Stimulated activated naive CD4-positive, alpha-beta T cell treated with Interleukin-2 at 50 U/mL for 16 hours (primary cell): ENCODE data around the gene SERPINB12.

Experiments used
- DNase-seq: peaks from one replicate; lab custom pipeline; 2025; lab: John Stamatoyannopoulos, UW

Gene SERPINB12

GRCh38 chr18:63551769-63552168 lies 9.6 kb downstream of the SERPINB12 start:
- DNase-seq: no peak

GRCh38 chr18:63552581-63552980 lies 10.4 kb downstream of the SERPINB12 start:
- DNase-seq: no peak

GRCh38 chr18:63553081-63553480 lies 10.9 kb downstream of the SERPINB12 start:
- DNase-seq: no peak

DNA sequence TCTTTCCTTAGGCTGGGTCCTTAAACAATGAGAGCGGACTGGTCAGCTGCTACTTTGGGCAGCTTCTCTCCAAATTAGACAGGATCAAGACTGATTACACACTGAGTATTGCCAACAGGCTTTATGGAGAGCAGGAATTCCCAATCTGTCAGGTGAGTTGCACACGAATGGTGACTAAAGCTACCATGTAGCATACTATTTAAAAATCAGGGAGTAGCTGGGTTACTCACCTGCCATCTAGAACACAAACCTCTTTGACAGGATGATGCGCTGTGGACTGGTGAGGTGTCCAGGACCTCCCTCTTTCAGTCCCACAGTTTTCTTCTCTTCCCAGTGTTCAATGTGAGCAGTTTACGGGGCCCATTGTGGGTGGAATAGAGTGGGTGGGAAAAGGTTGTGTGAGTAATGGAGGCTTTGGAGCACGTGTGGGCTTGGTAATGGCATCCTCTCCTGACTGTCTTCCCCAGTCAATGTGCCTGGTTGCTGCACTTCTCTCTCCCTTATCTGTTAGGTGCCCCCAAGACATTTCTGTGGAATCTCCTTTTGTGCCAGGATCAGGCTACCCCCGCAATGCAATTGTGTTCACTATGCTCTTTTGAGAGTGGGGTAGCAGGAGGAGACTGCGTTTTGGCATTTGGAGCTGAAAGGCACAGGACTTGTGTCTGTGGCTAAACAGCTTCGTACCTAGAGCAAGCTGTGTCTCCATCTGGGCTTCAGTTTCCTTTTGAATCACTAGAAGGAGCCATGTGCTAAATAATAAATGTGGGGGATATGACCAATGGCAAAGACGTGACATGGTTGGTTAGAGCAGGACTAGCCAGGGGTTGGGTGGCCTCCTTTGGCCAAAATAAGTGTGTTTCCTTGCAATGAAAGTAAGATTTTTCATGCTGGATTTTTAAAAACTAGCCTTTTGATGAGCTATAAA lies 17.7 kb downstream of the SERPINB12 start:
- DNase-seq: no peak

GRCh38 chr18:63562284-63562683 lies 20.1 kb downstream of the SERPINB12 start:
- no peak for DNase-seq

GRCh38 chr18:63564021-63564420 lies 21.9 kb downstream of the SERPINB12 start:
- no peak for DNase-seq

DNA sequence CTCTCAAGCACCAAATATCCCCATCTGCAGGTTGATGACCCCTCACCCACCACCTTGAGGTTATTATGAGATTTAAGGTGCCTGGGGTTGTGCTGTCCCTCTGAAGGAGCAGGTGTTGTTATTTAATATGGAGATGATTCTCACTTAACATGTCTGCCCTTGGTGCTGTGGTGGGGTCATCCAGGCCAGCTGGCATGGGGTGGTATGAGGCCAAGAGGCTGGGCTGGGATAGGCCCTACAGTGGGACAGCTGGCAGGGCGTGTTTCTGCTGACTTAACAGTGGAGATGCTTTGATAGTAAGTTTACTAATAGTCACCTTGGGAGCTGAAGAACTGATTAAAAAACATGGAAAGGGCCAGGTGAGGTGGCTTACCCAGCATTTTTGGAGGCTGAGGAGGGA lies 22.4 kb downstream of the SERPINB12 start:
- no peak for DNase-seq

DNA sequence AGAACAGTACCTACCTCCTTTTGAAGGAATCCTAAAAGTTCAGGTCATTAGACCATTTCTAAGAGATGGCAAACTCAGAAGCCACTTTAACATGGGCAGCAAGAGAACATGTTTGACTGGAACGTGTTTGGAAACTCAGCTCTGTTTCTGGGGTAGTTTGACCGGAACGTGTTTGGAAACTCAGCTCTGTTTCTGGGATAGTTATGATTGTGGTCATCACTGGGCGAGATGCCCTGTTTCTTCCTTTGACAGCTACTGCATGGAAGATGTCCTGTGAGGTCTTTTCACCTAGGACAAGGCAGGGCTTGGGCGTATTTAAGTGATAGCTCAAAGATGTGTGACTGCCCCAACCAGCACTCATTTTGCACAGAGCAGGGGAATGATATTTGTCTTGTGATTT lies 25.1 kb downstream of the SERPINB12 start:
- DNase-seq: no peak

DNA sequence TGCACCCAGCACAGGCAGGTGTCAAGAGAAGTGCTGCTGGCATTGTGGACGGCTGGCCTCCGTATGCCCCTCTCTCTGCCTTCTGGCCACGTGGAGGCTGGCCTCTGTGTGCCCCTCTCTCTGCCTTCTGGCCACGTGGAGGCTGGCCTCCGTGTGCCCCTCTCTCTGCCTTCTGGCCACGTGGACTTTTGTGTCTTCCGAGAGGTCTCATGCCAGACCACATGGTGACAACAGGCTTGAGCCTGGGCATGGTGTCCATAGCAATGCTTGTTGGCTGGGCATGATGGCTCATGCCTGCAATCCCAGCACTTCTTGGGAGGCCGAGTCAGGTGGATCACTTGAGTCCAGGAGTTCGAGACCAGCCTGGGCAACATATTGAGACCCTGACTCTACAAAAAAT lies 25.7 kb downstream of the SERPINB12 start:
- no peak for DNase-seq

- no peak for DNase-seq
Observed at GRCh38 chr18:63570721-63571120, 28.6 kb downstream of the SERPINB12 start.

DNA sequence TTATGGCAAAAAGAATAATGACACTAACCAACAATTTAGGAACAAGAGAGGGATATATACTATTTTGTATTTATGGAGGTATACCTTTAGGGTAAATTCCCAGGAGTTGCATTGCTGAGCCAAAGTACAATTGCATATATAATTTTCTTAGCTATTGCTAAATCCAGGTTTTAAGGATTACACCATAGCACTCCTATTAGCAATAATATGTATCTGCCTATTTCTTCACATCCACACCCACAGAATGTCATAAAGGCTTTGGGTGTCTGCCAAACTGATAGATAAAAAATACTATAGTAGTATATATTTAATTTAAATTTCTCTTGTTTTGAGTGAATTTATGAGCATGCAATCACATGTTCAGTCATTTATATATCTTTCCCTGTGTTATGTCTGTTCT lies 33.5 kb downstream of the SERPINB12 start:
- no peak for DNase-seq

DNA sequence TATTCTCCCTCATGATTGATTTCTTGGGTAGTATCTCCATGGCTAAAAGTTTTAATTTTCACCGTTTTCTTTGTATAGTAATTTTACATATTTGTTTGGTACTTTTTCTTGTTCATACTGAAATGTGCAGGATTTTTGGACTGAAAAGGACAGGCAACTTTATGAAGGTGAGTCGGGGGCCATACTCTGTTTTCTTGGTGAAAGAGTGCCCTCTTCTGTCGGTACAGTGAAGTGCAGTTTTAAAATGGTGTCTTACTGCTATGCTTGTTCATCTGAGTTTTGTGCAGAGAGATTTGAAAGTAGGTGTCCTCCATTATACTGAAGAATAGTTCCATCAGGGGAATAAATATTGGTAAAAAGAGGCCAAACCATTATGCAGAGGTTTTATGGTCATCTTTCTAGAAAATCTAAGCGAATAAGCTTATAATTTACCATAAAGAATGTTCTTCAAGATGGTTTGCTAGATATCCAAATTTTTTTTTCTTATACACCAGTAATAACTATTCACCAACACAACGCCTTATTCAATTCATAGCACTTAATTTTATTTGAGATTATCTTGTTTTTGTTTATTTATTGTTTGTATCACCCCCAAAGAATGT lies 36.3 kb downstream of the SERPINB12 start:
- DNase-seq: no peak

GRCh38 chr18:63579616-63580015 lies 37.4 kb downstream of the SERPINB12 start:
- DNase-seq: no peak

- no peak for DNase-seq
Observed at GRCh38 chr18:63585988-63586387, 43.8 kb downstream of the SERPINB12 start.

GRCh38 chr18:63586431-63586830 lies 44.3 kb downstream of the SERPINB12 start:
- DNase-seq: no peak

- DNase-seq: no peak
Observed at GRCh38 chr18:63586966-63587365, 44.8 kb downstream of the SERPINB12 start, which contains the start of gene SERPINB13. SERPINB13 (plus strand) TSS chr18:63587343; CDS start chr18:63588668, 1,325 bp downstream.

DNA sequence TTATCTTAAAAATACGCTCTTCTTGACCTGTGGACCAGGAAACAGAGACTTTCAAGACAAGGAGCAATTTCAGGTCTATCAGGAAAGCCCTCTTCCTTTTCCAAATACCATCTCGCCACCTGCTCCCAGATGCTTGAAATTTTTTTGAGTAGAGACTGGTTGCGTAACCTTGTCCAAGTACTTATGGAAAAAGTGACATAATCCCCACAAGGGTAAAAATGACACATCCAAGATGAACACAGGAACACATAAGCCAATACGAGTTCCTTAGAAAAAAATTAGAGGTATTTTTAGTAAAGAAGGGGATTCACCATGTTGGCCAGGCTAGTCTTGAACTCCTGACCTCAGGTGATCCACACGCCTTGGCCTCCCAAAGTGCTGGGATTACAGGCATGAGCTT lies 46.7 kb downstream of the SERPINB12 start:
- DNase-seq: no peak

- DNase-seq: no peak
Observed at GRCh38 chr18:63590373-63590772, 48.2 kb downstream of the SERPINB12 start.

- DNase-seq: no peak
Observed at GRCh38 chr18:63590966-63591695, 49.0 kb downstream of the SERPINB12 start.

GRCh38 chr18:63591725-63592124 lies 49.6 kb downstream of the SERPINB12 start:
- DNase-seq: no peak

GRCh38 chr18:63592471-63592870 lies 50.3 kb downstream of the SERPINB12 start:
- no peak for DNase-seq

DNA sequence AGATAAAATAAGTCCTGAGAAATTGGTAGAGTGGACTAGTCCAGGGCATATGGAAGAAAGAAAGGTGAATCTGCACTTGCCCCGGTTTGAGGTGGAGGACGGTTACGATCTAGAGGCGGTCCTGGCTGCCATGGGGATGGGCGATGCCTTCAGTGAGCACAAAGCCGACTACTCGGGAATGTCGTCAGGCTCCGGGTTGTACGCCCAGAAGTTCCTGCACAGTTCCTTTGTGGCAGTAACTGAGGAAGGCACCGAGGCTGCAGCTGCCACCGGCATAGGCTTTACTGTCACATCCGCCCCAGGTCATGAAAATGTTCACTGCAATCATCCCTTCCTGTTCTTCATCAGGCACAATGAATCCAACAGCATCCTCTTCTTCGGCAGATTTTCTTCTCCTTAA lies 54.8 kb downstream of the SERPINB12 start:
- DNase-seq: no peak

DNA sequence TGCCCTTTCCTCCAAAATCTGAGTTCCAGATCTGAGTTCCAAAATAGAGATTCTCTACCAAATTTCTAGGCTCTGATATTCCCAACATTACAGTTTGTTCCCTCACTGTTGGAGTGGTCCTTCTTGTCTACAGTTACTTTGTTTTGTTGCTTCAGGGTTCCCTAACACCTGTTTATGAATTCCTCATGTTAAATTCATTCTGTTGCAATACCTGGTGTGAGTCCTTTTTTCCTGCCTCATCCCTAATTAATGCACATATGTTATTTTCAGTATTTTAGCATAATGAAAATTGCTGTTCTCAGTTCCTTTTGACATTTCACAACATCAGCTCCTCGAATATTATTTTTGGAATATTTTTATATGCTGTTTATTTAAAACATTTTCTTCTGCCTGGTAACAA lies 61.2 kb downstream of the SERPINB12 start:
- no peak for DNase-seq
